ENCODE data around the gene STXBP5. TPM values are rescaled to one million over a fixed set of nuclear protein-coding genes. Genes with fewer than 3 reads are reported as not detected.

The STXBP5 gene
- total and polyA plus RNA-seq, 2 of the 4 experiments (the other 2 are of a cell fraction): 13.2 to 46.4 TPM

DNA sequence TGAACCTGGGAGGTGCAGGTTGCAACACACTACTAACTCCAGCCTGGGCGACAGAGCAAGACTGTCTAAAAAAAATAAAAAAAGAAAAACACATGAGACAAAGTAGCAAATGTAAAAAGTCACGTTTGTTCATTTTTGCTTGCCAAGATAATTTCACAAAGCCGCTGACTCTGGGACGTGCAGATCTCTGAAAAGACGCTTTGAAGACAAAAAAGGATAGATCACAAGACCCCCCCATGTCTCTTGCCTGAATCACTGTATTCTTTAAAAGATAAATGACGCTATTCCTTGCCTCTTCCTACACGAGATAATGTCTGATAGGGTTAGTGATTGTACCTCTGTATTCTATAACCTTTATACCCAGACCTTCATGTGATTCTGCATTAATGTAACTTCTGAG lies 23.3 kb upstream of the STXBP5 start:
- Histone ChIP-seq H2BK15ac (ENCODE audit: low read depth, low read length) (no peak overlapping the region), H3K27ac (ENCODE audit: insufficient read depth, low read length) (no peak overlapping the region), H3K4ac (ENCODE audit: low read depth, low read length) (no peak overlapping the region), H2AK9ac (replicated peaks; ENCODE audit: low read depth, low read length, poor library complexity) (no peak overlapping the region), H4K8ac (ENCODE audit: low read depth in 2 of 2, low read length in 2 of 2) (no peak overlapping the region), H3K4me2 (ENCODE audit: low read depth, low read length) (no peak overlapping the region), H3K9ac (ENCODE audit: low read depth, low read length) (no peak overlapping the region), H3K14ac (replicated peaks; ENCODE audit: low read depth, low read length) (no peak overlapping the region), H4K20me1 (ENCODE audit: insufficient read depth, low read length) (no peaks in the 10 kb centered on the region), H4K91ac (ENCODE audit: insufficient read depth, low read depth, low read length) (no peak overlapping the region), H2BK120ac (ENCODE audit: low read depth, low read length) (no peak overlapping the region), H3K27me3 (ENCODE audit: control insufficient read depth, insufficient read depth, low read length) (no peaks in the 10 kb centered on the region), H3K36me3 (ENCODE audit: control insufficient read depth, insufficient read depth, low read length) (no peaks in the 10 kb centered on the region), H3K4me1 (ENCODE audit: control insufficient read depth, insufficient read depth, low read length) (no peaks in the 10 kb centered on the region), H3K18ac (ENCODE audit: low read depth, low read length) (no peak overlapping the region), H3K4me3 (ENCODE audit: insufficient read depth, low read depth, low read length) (no peak overlapping the region), H3K56ac (ENCODE audit: extremely low read depth, insufficient read depth, low read length) (no peak overlapping the region), H2AK5ac (ENCODE audit: low read depth, low read length) (no peak overlapping the region), H3K9me1 (ENCODE audit: insufficient read depth, low read length) (no peaks in the 10 kb centered on the region), H3K9me3 (ENCODE audit: control insufficient read depth, insufficient read depth, low read length) (no peaks in the 10 kb centered on the region), H3K23ac (ENCODE audit: low read depth, low read length) (no peak overlapping the region), H2BK20ac (ENCODE audit: low read depth, low read length) (no peak overlapping the region), H2BK5ac (ENCODE audit: low read depth, low read length, poor library complexity, severe bottlenecking) (no peak overlapping the region), H4K5ac (ENCODE audit: low read depth, low read length) (no peak overlapping the region), H2AFZ (replicated peaks; ENCODE audit: low read length, poor library complexity) (no peak overlapping the region), H3K79me1 (ENCODE audit: low read depth in 1 of 2, low read length in 2 of 2) (no peaks in the 10 kb centered on the region)
- ATAC-seq (ENCODE audit: low read depth): no peak
- ChIA-PET CTCF (no interaction called here), POLR2A (ENCODE audit: unreplicated experiment) (no interaction called here)
- no peak for DNase-seq
- TF ChIP-seq POLR2A (IDR thresholded peaks at IDR 0.05; ENCODE audit: low read depth, low read length) (no peak), RAD21 (IDR thresholded peaks at IDR 0.05; ENCODE audit: low read length) (no peak)
- no TSS peak for BruUV-seq (replicated peaks)
- dilution Hi-C loops (cut with HindIII; ENCODE audit: low sequenced_read_pairs, unreplicated experiment) (no loop called here), intact Hi-C loops (cut with micrococcal nuclease) (no loop called here), in situ Hi-C loops (cut with MboI; ENCODE audit: low sequenced_read_pairs) (no loop called here)
- WGBS, 2 experiments (ENCODE audit: extremely low coverage in 2 of 2, insufficient read length in 1 of 2): no CpG with 5 or more reads among the region's 7 CpGs

All from IMR-90 (cell line).